IPS-15b (cell line): ENCODE data around the gene ZSCAN5A.
"Not testable (repeated sequence)": the region's sequence is repeated elsewhere in the genome, so short reads cannot be mapped to it uniquely, and the experiment has no call there.

Experiments
- H3K27me3 ChIP-seq: one replicate; pipeline ENCODE4 v1.6.1; 2013; ENCODE audit warnings: low read length; ENCODE audit not compliant: control insufficient read depth, insufficient read depth
- H3K36me3 ChIP-seq: one replicate; pipeline ENCODE4 v1.6.1; 2013; ENCODE audit warnings: low read length; ENCODE audit not compliant: control insufficient read depth, insufficient read depth
- H3K4me1 ChIP-seq: one replicate; pipeline ENCODE4 v1.6.1; 2013; ENCODE audit warnings: mild to moderate bottlenecking, low read length; ENCODE audit not compliant: control insufficient read depth, insufficient read depth
- H3K4me3 ChIP-seq: one replicate; pipeline ENCODE4 v1.5.1; 2013; ENCODE audit warnings: low read depth, low read length
- H3K9ac ChIP-seq: one replicate; pipeline ENCODE4 v1.6.1; 2013; ENCODE audit warnings: low read depth, mild to moderate bottlenecking, low read length
- H3K9me3 ChIP-seq: one replicate; pipeline ENCODE4 v1.6.1; 2013; ENCODE audit warnings: mild to moderate bottlenecking, low read length; ENCODE audit not compliant: control insufficient read depth, insufficient read depth

The ZSCAN5A gene

DNA sequence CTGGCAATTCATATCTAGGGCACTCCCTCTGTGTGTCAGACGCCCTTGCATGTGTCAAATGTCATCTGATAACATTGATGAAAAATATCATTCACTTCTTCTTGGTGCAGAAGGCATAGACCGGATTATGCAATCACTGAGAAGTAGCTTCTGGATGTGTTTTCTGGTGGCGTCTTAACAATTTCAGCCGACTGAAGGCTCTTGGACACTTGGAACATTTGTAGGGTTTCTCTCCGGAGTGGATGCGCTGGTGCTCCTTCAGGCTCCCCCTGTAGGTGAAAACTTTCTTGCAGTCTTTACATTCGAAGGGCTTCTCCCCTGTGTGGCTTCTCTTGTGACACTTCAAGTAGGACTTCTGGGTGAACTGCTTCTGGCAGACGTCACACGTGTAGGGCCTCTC, 93.2 kb downstream of the ZSCAN5A start:
- H3K4me1 ChIP-seq, H3K36me3 ChIP-seq, H3K9me3 ChIP-seq, H3K9ac ChIP-seq, H3K27me3 ChIP-seq, H3K4me3 ChIP-seq: not testable (repeated sequence)

DNA sequence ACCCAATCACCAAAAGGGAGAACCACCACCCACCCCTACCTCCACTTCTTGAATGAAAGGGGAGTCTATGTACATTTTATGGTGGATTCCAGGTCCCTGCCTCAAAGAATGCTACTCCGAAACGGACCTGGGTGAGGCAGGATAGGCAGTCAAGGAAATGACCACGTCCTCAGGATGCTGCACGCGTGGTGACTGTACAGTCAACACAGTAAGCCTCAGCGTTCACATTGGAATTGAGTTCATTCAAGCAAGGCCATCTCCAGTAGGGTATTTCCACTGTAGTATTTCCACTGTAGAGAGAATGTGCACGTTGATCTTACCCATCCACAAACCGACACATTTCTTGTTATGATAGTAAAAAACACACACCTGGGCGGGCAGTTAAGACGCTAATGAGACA, 95.7 kb downstream of the ZSCAN5A start:
- H3K4me1 ChIP-seq = peaks cover 4% of the 10 kb centered on the region
- no peaks in the 10 kb centered on the region for H3K27me3 ChIP-seq
- no peak overlapping the region for H3K4me3 ChIP-seq
- no peaks in the 10 kb centered on the region for H3K36me3 ChIP-seq
- no peaks in the 10 kb centered on the region for H3K9me3 ChIP-seq
- H3K9ac ChIP-seq = no peak overlapping the region

DNA sequence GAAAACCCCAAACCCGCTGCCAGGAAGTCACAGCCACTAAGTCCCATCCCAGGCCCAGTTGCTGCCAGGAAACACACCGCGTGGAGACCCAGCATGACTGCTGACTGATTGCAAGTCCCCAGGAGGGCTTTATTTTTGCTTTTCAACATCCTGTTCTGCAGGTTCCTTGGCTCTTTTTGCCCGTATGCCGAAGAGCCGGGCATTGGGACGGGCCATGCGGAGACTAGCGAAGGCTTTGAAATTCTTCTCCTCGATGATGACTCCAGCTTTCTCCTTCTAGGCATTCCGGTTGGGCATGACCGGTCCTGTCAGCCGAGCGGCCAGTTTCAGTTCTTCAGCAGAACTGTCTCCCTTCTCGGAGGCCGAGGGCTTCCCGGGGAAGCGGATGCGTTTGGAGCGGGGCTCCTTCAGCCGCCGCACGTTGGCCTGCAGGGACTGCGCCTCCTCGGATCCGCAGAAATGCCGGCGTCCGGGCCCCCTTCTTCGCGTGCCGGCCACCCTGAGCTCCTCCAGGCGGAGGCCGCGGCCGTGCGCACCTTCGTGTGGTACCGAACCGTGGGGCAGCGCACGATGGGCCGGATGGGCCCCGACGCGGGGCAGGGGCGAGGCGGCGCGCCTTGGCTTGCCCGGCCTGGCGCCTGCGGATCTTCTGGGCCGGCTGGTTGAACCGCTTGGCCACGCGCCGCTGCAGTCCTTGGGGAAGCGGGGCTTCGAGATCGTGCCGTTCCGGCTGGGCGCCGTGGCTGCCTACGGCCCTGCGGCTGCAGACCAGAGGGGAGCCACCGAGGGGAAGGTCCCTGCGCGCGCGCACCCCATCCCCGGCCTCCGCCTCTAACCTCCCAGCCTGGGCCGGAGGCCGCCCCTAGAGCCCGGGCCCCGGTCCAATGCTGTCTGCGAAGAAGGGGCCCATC, 97.3 kb downstream of the ZSCAN5A start:
- Histone ChIP-seq H3K4me1 (peaks cover 4% of the 10 kb centered on the region), H3K27me3 (no peaks in the 10 kb centered on the region), H3K4me3 (peak overlapping the region; percentile 46), H3K36me3 (no peaks in the 10 kb centered on the region), H3K9me3 (no peaks in the 10 kb centered on the region), H3K9ac (peak overlapping the region; percentile 60)

DNA sequence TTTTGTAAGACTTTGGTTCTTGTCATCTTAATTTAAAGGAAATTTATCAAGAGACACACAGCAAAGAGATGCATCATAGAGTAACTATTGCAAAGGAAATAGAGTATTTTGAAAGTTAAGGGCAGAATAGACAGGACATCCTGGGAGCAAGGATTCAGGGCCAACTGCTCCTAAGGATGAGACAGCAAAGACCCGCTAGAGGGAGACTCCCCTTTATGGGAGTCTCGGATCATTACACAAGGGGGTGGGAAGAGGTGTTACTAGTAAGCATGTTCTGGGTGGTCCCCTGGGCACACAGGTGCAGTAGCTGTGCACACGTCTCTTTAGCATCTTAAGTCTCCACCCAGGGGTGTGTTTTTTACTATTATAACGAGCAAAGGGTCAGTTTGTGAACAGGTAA, 102.9 kb downstream of the ZSCAN5A start:
- Histone ChIP-seq H3K4me3 (no peak overlapping the region), H3K36me3 (no peaks in the 10 kb centered on the region), H3K27me3 (no peaks in the 10 kb centered on the region), H3K9ac (no peak overlapping the region), H3K4me1 (no peaks in the 10 kb centered on the region), H3K9me3 (no peaks in the 10 kb centered on the region)

DNA sequence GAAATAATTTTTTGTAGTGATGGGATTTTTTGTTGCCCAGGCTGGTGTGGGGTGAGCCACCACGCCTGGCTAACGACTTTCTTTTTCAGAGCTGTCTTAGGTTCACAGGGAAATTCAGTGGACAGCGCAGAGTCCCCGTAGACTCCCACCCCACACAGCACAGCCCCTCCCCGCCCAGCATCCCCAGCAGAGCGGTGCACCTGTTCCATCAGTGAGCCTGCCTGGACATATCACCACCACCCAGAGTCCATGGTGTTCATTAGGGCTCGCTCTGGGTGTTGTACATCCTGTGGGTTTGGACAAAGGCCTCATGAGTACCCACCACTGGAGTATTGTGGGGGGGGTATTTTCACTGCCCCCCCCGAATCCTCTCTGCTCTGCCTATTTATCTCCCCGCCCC, 104.6 kb downstream of the ZSCAN5A start:
- H3K27me3 ChIP-seq, H3K9me3 ChIP-seq, H3K9ac ChIP-seq, H3K4me1 ChIP-seq, H3K4me3 ChIP-seq, H3K36me3 ChIP-seq: not testable (repeated sequence)

DNA sequence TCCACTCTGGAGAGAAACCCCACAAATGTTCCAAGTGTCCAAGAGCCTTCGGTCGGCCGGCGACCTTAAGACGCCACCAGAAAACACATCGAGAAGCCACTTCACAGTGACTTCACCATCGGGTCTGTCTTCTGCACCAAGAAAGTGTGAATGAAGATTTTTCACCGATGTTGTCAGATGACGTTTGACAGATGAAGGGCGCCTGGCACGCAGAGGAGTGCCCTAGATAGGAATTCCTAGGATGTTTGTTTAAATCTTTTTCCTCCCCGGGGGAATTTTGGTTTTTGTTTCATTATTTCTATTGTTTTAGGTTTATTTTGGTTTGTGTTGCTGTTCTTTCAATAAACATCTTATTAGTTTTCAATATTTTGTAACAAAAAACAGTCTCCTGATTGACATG, 105.5 kb downstream of the ZSCAN5A start:
- Histone ChIP-seq H3K36me3 (no peaks in the 10 kb centered on the region), H3K4me1 (no peaks in the 10 kb centered on the region)

DNA sequence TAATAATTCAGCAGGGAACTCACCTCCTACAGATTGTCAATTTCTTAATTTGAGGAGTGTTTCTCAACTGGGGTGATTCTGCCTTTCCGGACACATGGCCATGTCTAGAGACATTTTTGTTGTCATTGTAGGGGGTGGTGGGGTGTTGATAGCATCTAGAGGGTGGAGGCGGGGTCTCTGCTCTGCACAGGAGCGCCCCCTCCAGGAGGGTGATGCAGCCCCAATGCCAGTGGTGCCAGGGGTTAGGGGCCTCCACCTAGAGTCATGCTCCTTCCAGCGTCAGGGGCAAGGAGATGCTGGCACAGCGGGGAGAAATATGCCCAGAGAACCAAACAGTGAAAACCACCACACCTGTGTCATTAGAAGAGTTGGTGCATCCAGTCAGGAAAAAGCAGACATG, 107.1 kb downstream of the ZSCAN5A start:
- H3K9me3 ChIP-seq, H3K4me3 ChIP-seq, H3K4me1 ChIP-seq, H3K27me3 ChIP-seq, H3K36me3 ChIP-seq, H3K9ac ChIP-seq: not testable (repeated sequence)

More for the DNA sequence above, 105.5 kb downstream of the ZSCAN5A start:
- H3K27me3 ChIP-seq = no peaks in the 10 kb centered on the region
- H3K9ac ChIP-seq = no peak overlapping the region
- no peak overlapping the region for H3K4me3 ChIP-seq
- no peaks in the 10 kb centered on the region for H3K9me3 ChIP-seq

DNA sequence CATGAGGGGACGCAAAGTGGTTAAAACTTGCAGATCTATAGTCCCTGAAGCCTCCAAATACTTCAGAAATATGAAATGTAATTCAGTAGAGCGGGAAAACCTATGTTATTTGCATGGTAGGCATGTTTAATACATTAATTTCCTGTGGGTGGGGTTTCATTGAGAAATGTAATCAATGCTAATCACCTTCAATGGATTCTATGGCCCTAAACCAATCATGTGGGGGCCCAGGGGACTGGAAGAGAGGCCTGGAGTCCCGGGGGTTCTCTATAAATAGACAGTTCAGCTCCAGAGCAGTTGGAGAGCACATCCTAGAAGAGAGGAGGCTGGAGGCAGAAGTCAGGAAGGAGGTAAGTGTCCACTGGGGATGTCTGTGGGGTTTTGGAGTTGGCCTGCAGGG, 112.7 kb downstream of the ZSCAN5A start, which contains the start of gene ZSCAN5C:
ZSCAN5C (plus strand) TSS at position 301 of the 400 bp plus-strand sequence. CDS start 3,641 bp downstream, outside the sequence.
- Histone ChIP-seq H3K9ac (no peak within 1 kb of the TSS), H3K27me3 (no peaks in the 10 kb centered on the region), H3K4me3 (no peak within 1 kb of the TSS), H3K36me3 (no peaks in the 10 kb centered on the region), H3K9me3 (no peaks in the 10 kb centered on the region), H3K4me1 (peaks cover 9% of the 10 kb centered on the region)

DNA sequence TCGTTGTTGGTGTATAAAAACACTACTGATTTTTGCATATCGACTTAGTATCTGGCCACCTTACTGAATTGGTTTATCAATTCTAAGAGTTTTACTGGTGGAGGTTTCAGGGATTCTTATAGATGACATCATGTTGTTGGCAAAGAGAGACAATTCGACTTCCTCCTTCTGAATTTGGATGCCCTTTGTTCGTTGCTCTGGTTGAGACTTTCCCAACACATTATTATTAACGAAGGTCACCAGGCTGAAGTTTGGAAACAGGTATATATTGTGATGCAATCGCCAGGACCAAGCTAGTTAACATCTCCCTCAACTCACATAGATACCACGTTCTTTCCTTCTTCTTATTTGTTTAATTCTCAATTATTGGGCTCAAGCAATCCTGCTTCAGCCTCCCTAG, 115.0 kb downstream of the ZSCAN5A start:
- Histone ChIP-seq H3K4me3 (no peak overlapping the region), H3K27me3 (no peaks in the 10 kb centered on the region), H3K9me3 (no peaks in the 10 kb centered on the region), H3K36me3 (no peaks in the 10 kb centered on the region), H3K9ac (no peak overlapping the region), H3K4me1 (peaks cover 9% of the 10 kb centered on the region)

DNA sequence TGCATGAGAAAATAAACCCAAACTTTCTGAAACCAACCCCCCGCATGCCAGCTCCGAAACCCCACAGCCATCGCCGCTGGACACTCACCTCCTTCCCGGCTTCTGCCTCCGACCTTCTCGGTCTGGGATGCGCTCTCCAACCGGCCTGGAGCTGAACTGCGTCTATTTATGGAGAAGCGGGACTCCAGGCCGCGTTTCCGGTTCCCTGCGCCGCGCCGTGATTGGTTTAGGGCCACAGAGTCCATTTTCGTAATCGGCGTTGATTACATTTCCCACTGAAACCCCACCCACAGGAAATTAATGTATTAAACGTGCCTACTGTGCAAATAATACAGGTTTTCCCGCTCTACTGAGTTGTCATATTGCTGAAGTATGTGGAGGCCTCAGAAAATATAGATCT, 117.0 kb downstream of the ZSCAN5A start, which contains the start of gene ZSCAN5B:
ZSCAN5B (minus strand) TSS at position 138 of the 400 bp plus-strand sequence. CDS start 4,731 bp downstream, outside the sequence.
- H3K4me3 ChIP-seq, H3K9me3 ChIP-seq, H3K36me3 ChIP-seq, H3K9ac ChIP-seq, H3K4me1 ChIP-seq, H3K27me3 ChIP-seq: not testable (repeated sequence)

DNA sequence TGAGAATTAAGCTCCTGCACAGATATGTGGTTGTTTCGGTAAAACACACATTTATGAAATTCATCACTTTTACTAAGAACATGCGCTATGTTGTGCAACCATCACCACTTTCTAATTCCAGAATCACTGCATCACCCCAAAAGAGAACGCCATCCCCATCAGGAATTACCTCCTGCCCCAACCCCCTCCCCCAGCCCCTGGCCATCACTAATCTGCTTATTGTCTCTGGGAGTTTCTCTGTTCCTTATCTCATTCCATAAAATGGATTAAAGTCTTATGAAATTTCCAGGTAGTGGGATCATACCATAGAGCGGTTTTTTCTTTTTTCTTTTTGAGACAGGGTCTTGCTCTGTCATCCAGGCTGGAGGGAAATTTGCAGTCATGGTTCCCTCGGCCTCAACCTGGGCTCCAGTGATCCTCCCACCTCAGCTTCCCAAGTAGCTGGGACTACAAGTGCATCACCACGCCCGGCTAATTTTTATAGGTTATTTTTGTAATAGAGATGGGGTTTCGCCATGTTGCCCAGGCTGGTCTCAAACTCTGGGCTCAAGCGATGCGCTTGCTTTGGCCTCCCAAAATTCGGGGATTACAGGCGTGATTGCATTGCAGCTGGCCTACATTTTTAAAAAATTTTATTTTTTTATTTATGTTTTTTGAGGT, 120.5 kb downstream of the ZSCAN5A start:
- H3K9me3 ChIP-seq = no peaks in the 10 kb centered on the region
- H3K36me3 ChIP-seq = no peaks in the 10 kb centered on the region
- H3K4me3 ChIP-seq = no peak overlapping the region
- H3K27me3 ChIP-seq = no peaks in the 10 kb centered on the region
- no peaks in the 10 kb centered on the region for H3K4me1 ChIP-seq
- H3K9ac ChIP-seq = no peak overlapping the region

DNA sequence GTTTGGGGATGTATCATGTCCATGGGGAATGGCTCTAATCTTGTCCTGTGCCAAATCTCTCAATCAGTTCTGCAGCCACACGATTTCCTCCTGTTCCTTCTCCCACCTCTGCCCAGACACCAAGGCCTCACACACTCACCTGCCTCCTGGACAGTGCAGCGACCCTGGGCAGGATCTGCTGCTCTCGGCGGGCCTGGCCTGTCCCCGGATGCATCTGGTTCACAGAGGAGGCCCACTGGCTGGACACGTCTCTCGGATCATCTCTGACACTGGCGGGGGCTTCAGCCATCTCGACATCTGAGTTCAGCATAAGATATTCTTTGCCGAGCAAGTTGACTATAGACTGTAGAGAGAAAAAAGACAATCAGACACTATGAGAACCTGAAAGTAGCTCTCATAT, 122.9 kb downstream of the ZSCAN5A start:
- H3K9me3 ChIP-seq = no peaks in the 10 kb centered on the region
- H3K9ac ChIP-seq = no peak overlapping the region
- H3K27me3 ChIP-seq = no peaks in the 10 kb centered on the region
- no peaks in the 10 kb centered on the region for H3K4me1 ChIP-seq
- no peak overlapping the region for H3K4me3 ChIP-seq
- H3K36me3 ChIP-seq = no peaks in the 10 kb centered on the region
